HG03159 (cell line): Measurements from ENCODE around the gene EGF.

Experiments used
- ATAC-seq: cut with Tn5 transposase; IDR thresholded peaks from one replicate; pipeline ENCODE4 v1.9.1; 2021; ENCODE audit warnings: mild to moderate bottlenecking, moderate library complexity; ENCODE audit not compliant: unreplicated experiment

Gene EGF

GRCh38 chr4:109990261-109991257 is 77.9 kb downstream of the EGF start:
- peak; percentile 75 for ATAC-seq

DNA sequence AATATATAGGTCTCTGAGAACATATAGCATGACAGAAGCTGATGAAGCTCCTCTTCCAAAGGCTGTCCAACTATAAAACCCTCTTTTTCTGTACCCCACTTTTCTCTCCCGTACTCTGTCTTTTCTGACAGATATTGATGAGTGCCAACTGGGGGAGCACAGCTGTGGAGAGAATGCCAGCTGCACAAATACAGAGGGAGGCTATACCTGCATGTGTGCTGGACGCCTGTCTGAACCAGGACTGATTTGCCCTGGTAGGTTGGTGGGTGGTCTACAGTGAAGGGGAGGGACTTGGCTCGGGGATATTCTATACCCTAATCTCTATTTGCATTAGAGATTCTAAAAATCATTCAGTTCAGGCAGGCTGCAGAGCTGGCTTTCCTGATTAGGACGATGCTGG is 80.4 kb downstream of the EGF start:
- no peak for ATAC-seq

DNA sequence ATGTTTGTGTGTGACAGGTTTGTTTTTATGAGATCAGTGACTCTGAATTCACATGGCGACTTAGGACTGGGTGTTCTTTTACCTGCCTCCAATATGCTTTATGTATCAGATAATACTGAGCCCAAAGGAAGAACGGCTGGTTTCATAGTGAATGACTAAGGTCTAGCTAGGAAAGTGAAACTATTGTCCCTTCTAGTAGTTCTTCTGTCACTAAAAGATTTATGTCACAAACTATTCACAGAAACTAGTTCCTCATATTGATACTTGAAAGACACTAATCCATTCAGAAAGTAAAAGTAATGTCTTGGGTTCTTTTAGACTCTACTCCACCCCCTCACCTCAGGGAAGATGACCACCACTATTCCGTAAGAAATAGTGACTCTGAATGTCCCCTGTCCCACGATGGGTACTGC is 81.7 kb downstream of the EGF start:
- ATAC-seq, result peak; percentile 73

DNA sequence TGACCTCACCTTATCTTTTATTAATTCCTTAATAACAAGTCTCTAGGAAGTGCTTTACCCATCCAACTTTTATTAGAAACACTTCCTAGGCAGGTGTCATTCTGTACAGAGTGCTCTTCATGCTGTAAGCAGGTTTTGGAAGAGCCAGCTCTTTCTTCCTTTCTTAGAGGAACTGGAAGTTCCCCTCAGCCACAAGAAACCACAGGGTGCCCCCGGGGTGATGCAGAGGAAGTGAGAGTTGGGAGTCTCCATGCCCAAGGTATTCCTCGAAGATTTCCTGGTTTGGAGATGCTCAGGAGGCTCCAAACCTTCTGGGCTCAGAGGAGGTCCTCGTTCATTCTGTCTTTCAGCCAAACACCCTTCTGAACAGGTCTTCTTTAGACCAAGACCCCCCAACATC is 83.8 kb downstream of the EGF start:
- no peak for ATAC-seq

GRCh38 chr4:109998867-109999584 is 86.3 kb downstream of the EGF start:
- peak; percentile 34 for ATAC-seq

GRCh38 chr4:109999585-109999912 is 86.9 kb downstream of the EGF start:
- no peak for ATAC-seq

- ATAC-seq, result no peak
Measured at GRCh38 chr4:110002326-110002725, 89.6 kb downstream of the EGF start.

DNA sequence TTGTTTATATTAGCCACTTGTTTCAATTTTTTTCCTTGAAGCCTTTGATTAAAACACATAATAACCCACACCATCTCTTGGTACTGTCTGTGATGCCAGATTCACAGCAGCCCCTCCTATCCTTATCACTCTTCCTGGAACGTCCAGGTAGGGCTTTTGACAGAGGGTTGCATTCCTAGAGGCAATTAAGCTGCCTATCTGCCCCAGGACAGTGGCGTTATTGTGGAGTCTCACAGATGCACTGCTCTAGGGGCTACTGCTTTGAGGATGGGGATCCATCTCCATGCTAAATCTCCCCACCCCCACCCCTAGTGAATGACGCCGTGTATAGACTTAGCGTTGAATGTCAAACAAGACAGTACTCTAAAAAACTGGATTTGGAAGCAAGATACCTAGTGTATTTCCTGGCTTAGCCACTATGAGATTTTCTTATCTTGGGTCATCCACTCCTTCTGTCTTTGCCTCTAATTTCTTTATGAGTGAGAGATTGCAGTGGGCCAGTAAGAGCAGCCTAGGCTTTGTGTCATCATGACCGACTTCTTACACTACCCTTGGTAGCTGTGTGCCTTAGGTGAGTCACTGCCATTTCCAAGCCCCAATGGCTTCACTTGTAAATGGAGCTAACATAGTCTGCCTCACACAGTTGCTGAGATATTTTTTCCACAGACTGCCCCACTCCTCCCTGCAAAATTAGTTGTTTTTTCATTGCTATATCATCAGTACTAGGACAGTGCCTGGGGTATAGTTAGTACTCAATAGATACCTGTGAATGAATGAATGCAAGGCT is 90.9 kb downstream of the EGF start:
- ATAC-seq, result no peak

- no peak for ATAC-seq
Measured at GRCh38 chr4:110004556-110004955, 91.9 kb downstream of the EGF start.

DNA sequence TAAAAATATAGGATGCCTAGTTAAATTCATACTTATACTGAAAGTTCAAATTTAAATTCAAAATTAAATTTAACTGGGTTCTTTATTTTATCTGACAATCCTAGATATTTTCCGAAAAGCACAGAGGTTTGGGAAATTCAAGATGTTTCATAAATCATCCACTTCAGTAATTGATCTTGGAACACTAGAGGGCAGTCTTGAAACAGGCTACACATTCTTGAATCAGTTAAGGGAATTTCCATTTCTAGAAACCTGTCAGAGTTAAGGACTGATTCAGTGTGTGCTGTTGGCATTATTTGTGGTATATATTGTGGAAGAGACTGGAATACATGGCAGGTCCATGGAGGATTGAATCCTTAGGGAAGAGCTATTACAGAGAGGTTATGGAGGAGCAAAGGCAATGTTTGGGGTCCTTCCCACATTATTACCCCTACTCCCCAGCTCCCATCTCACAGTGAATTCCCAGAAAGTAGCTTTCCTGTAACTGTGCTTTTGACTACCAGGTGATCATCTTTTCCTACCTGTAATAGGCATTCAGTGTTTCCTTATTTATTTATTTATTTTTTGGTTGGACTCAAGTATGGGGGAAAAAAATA is 92.9 kb downstream of the EGF start:
- ATAC-seq, result peak; percentile 69

DNA sequence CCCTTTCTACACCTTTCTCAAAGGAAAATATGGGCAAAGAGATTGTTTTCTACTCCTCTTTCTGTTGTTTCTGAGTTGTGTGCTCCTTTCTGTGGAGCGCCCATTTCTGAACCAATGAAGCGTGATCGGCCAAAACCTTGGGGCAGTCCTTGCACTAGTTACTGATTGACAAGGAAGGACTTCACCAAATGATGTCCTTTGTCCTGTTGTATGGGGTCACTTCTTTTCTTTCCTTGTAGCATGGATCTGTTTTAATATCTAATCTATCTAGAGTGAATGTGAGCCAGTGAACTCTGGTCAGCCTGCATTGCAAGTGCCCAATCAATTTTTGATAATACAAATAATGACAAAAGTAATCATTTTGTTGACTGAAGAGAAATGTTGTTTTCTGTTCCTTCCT is 94.5 kb downstream of the EGF start:
- ATAC-seq, result no peak

DNA sequence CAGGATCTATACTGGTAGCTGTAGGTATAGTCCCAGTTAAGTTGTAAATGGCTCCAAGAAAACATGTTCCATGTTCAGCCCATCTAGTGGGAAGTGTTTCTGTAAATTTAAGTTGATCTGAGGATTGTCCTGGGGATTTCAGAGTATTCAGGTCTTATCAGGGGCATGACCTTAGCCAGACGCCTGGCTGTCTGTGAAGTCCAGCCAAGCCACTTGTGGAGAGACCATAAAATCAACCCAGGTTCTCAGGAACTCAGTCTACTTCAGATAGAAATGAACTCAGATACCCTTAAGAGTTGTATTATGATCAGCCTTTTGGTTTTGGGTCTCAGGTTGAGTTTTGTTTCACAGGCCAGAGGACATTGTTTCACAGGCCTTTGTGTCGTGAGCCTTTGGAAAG is 95.9 kb downstream of the EGF start:
- no peak for ATAC-seq

DNA sequence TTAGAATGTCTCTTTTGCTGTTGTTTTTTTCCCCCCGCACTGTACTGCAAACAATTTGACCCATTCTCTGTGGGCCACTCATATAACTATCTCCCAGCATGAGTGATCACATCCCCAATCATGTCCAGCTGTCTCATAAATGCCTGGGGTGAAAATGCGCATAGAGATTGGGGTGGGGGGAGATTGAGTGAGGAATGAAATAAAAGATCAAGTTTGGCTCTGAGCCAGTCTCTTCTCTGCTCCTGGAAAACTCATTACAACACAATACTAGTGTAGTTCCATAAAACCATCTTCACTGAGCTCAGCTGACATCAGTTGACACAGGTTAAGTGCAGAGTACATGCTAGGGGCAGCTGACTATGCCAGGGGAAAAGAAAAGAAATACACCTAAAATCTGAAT is 96.9 kb downstream of the EGF start:
- ATAC-seq, result no peak

GRCh38 chr4:110010797-110011196 is 98.1 kb downstream of the EGF start:
- no peak for ATAC-seq

DNA sequence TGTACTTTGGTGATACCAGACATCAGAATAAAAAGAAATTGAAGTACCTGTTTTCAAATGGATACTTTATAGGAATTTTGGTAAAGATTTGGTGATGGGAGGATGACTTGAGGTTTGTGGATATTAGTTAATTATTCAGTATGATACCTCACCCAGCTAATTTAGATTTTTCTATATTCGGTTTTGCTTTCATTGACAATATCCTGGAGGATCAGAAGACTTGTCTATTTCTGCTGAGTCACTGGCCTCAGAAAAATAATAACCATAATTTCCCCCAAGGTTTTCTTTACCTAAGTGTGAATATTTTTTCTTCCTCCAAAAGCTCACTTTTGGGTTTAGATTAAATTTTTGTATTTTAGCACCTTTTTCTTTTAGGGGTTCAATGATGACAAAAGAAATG is 100.2 kb downstream of the EGF start:
- ATAC-seq, result no peak

- no peak for ATAC-seq
Measured at GRCh38 chr4:110014233-110014632, 101.5 kb downstream of the EGF start.

- ATAC-seq, result no peak
Measured at GRCh38 chr4:110019153-110019552, 106.5 kb downstream of the EGF start.

DNA sequence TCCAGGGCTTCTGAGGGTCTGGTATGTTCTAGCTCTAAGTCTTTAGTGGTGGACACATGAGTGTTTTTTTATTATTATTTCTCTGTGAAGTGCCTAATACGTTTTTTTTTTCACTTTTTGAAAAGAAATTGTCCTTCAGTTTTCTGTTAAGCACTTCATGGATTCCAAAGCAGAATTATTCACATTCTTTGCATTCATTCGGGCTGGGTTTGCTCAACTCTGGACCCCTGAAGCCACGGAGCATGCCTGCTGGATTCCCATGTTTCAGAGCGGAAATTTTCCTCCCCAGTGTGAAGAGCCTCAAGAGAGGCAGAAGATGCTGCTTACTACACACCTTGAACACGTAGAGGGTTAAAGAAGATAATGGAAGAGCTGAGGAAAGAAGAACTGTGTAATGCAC is 107.5 kb downstream of the EGF start:
- no peak for ATAC-seq

- ATAC-seq, result no peak
Measured at GRCh38 chr4:110020646-110021443, 108.2 kb downstream of the EGF start.

- no peak for ATAC-seq
Measured at GRCh38 chr4:110022457-110022856, 109.8 kb downstream of the EGF start.
